Measurements from ENCODE around the gene EYA2. TPM values are rescaled to one million over a fixed set of nuclear protein-coding genes. Genes with fewer than 3 reads are reported as not detected.

Gene EYA2
- polyA plus RNA-seq, 1 donor (not counting 4 experiments of a cell fraction or from before 2014, with no cell fraction given) = not detected

DNA sequence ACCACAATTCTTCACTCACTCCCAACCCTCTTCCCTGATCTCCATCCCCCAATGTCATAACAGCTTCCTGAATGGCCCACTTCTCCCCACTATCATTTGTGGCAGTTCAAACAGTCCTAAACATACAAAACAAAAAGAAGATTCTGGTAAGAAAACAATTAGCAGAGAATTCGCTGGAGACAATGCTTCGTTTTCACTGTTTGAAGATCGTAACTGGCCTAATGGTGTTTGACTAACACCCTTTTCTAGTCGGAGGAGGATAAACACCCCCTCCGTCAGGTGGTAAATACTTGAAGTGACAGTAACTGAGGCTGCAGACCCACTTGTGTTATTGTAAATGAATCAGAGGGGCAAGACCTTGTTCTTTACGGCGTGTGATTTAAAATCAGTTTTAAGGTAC is 3.8 kb downstream of the EYA2 start:
- DNase-seq (ENCODE audit: low read depth, low spot score) (no peak), FAIRE-seq (no peak)
- no peaks in the 10 kb centered on the region for H3K36me3 ChIP-seq (ENCODE audit: control insufficient read depth in 2 of 2, extremely low read depth in 1 of 2, insufficient read depth in 2 of 2, low read length in 2 of 2)
- dilution Hi-C loops (cut with MboI; ENCODE audit: extremely low pct_ligation_motif_present, low sequenced_read_pairs) = no loop called here
- H3K9ac ChIP-seq (ENCODE audit: control insufficient read depth, extremely low read depth, insufficient read depth, low read length) = no peak overlapping the region
- H3K27ac ChIP-seq (ENCODE audit: control insufficient read depth, insufficient read depth, low read length) = no peak overlapping the region
- H3K9me1 ChIP-seq (ENCODE audit: control insufficient read depth, extremely low read depth, insufficient read depth, low read length) = no peaks in the 10 kb centered on the region
- H3K4me2 ChIP-seq (ENCODE audit: control insufficient read depth, extremely low read depth, insufficient read depth, low read depth, low read length) = no peak overlapping the region
- H3K27me3 ChIP-seq (ENCODE audit: control insufficient read depth, extremely low read depth, insufficient read depth, low read length) = peaks cover 36% of the 10 kb centered on the region
- no peaks in the 10 kb centered on the region for H3K4me1 ChIP-seq (ENCODE audit: control insufficient read depth, extremely low read depth, insufficient read depth, low read length)
- H2AFZ ChIP-seq (ENCODE audit: control insufficient read depth, low read length) = no peak overlapping the region
- H3K79me2 ChIP-seq (ENCODE audit: control insufficient read depth, insufficient read depth, low read length) = no peaks in the 10 kb centered on the region
- H3K9me3 ChIP-seq (ENCODE audit: control insufficient read depth, low read depth, low read length) = no peaks in the 10 kb centered on the region
- TF ChIP-seq, protein P1, sequence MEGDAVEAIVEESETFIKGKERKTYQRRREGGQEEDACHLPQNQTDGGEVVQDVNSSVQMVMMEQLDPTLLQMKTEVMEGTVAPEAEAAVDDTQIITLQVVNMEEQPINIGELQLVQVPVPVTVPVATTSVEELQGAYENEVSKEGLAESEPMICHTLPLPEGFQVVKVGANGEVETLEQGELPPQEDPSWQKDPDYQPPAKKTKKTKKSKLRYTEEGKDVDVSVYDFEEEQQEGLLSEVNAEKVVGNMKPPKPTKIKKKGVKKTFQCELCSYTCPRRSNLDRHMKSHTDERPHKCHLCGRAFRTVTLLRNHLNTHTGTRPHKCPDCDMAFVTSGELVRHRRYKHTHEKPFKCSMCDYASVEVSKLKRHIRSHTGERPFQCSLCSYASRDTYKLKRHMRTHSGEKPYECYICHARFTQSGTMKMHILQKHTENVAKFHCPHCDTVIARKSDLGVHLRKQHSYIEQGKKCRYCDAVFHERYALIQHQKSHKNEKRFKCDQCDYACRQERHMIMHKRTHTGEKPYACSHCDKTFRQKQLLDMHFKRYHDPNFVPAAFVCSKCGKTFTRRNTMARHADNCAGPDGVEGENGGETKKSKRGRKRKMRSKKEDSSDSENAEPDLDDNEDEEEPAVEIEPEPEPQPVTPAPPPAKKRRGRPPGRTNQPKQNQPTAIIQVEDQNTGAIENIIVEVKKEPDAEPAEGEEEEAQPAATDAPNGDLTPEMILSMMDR (optimal IDR thresholded peaks at IDR 0.05 in 1 of 3, IDR thresholded peaks at IDR 0.05 in 1 of 3, conservative IDR thresholded peaks at IDR 0.05 in 1 of 3; ENCODE audit: extremely low read depth in 1 of 3, insufficient read depth in 2 of 3, low read length in 3 of 3) = no peak
- no peak for TF ChIP-seq EZH2 (IDR thresholded peaks at IDR 0.05; ENCODE audit: low read length)
- no peaks in the 10 kb centered on the region for H4K20me1 ChIP-seq (ENCODE audit: control insufficient read depth, extremely low read depth, insufficient read depth, low read length)
- H3K4me3 ChIP-seq (ENCODE audit: control insufficient read depth in 2 of 3, extremely low read depth in 1 of 3, insufficient read depth in 2 of 3, low read depth in 1 of 3, low read length in 3 of 3) = no peak overlapping the region

DNA sequence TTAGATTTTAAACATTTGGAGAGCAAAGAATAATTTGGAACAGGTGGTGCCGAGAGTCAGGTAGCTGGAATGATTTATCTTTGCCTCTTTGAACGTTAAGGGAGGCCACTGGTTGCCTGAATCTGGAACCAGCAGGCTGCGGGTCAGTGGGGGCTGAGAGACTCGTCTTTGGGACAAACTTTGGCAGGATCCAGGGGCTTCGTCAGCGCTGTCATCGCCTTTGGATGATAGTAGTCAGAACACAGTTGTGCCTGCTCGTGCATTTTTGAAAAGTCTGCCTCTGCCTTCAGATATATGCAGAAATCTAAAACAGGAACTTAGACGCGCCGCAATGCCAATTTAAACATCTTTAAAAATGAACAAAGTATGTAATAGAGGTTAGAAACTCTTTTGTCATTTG is 5.0 kb downstream of the EYA2 start:
- Histone ChIP-seq H3K27ac (ENCODE audit: control insufficient read depth, insufficient read depth, low read length) (no peak overlapping the region), H3K79me2 (ENCODE audit: control insufficient read depth, insufficient read depth, low read length) (no peaks in the 10 kb centered on the region), H2AFZ (ENCODE audit: control insufficient read depth, low read length) (no peak overlapping the region), H3K4me3 (ENCODE audit: control insufficient read depth in 2 of 3, extremely low read depth in 1 of 3, insufficient read depth in 2 of 3, low read depth in 1 of 3, low read length in 3 of 3) (no peak overlapping the region), H3K9me3 (ENCODE audit: control insufficient read depth, low read depth, low read length) (no peaks in the 10 kb centered on the region), H3K9me1 (ENCODE audit: control insufficient read depth, extremely low read depth, insufficient read depth, low read length) (no peaks in the 10 kb centered on the region), H3K4me1 (ENCODE audit: control insufficient read depth, extremely low read depth, insufficient read depth, low read length) (no peaks in the 10 kb centered on the region), H3K9ac (ENCODE audit: control insufficient read depth, extremely low read depth, insufficient read depth, low read length) (no peak overlapping the region), H3K27me3 (ENCODE audit: control insufficient read depth, extremely low read depth, insufficient read depth, low read length) (peaks cover 26% of the 10 kb centered on the region), H4K20me1 (ENCODE audit: control insufficient read depth, extremely low read depth, insufficient read depth, low read length) (no peaks in the 10 kb centered on the region), H3K36me3 (ENCODE audit: control insufficient read depth in 2 of 2, extremely low read depth in 1 of 2, insufficient read depth in 2 of 2, low read length in 2 of 2) (no peaks in the 10 kb centered on the region), H3K4me2 (ENCODE audit: control insufficient read depth, extremely low read depth, insufficient read depth, low read depth, low read length) (no peak overlapping the region)
- TF ChIP-seq, protein P1 (optimal IDR thresholded peaks at IDR 0.05 in 1 of 3, IDR thresholded peaks at IDR 0.05 in 1 of 3, conservative IDR thresholded peaks at IDR 0.05 in 1 of 3; ENCODE audit: extremely low read depth in 1 of 3, insufficient read depth in 2 of 3, low read length in 3 of 3) = no peak
- TF ChIP-seq EZH2 (IDR thresholded peaks at IDR 0.05; ENCODE audit: low read length) = no peak
- dilution Hi-C loops (cut with MboI; ENCODE audit: extremely low pct_ligation_motif_present, low sequenced_read_pairs) = no loop called here
- no peak for FAIRE-seq
- no peak for DNase-seq (ENCODE audit: low read depth, low spot score)
